ENCODE data around the gene KRT81.
"Not testable (repeated sequence)": the region's sequence is repeated elsewhere in the genome, so short reads cannot be mapped to it uniquely, and the experiment has no call there.

Gene KRT81

GRCh38 chr12:52255926-52256583, 35.3 kb downstream of the KRT81 start:
- in situ Hi-C loops (cut with HindIII; ENCODE audit: low sequenced_read_pairs) = no loop called here

- in situ Hi-C loops (cut with HindIII; ENCODE audit: low sequenced_read_pairs) = no loop called here
These were observed 36.2 kb downstream of the KRT81 start for GRCh38 chr12:52254965-52255751.

- in situ Hi-C loops (cut with HindIII; ENCODE audit: low sequenced_read_pairs) = no loop called here
These were observed 37.0 kb downstream of the KRT81 start for GRCh38 chr12:52254180-52254964.

- in situ Hi-C loops (cut with HindIII; ENCODE audit: low sequenced_read_pairs) = no loop called here
These were observed 37.7 kb downstream of the KRT81 start for GRCh38 chr12:52253391-52254179.

- in situ Hi-C loops (cut with HindIII; ENCODE audit: low sequenced_read_pairs) = no loop called here
These were observed 38.5 kb downstream of the KRT81 start for GRCh38 chr12:52252728-52253343.

DNA sequence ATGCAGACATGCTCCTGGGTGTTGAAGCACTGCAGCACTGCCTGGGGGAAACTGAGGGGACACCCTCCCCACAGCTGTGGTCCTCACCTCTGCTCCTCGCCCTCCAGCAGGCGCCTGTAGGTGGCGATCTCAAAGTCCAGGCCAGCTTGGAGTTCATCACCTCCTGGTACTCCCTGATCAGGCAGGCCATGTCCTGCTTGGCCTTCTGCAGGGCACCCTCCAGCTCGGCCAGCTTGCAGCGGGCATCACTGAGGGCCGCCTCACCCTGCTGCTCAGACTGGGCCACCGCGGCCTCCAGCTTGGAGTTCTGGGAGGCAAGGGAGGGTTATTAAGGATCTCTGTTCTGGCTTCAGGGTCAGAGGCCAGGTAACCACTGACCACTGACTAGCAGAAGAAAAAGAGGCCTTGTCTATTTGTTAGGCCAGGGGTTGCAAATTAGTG, 39.1 kb downstream of the KRT81 start:
- in situ Hi-C loops (cut with HindIII; ENCODE audit: low sequenced_read_pairs) = not testable (repeated sequence)

GRCh38 chr12:52251367-52252051, 39.8 kb downstream of the KRT81 start:
- in situ Hi-C loops (cut with HindIII; ENCODE audit: low sequenced_read_pairs) = no loop called here

- in situ Hi-C loops (cut with HindIII; ENCODE audit: low sequenced_read_pairs) = no loop called here
These were observed 41.0 kb downstream of the KRT81 start for GRCh38 chr12:52250048-52250990.

DNA sequence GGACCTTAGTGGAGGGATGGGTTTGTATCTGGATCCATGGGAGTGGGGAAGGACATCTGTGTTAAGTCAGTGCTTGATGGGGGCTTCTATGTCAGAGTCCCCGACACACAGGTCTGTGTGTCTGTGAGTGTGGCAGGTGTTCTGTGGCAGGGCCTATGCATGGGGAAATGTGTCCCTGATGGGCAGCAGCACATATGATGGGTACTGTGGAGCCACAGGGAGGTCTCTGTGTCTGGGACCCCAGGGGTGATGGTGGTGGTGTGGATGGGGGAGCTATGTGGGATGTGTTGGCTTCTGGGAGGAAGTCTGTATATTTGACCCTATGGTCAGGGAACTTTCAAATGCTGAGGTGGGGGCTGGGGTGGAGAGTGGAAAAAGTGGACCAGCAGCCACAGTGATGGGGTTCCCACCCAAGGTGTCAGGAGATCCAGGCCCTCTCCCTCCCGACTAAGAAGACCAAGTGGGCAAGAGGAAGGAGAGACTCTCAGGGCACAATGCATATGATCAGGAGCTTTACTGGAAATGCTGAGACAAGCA, 41.8 kb downstream of the KRT81 start:
- in situ Hi-C loops (cut with HindIII; ENCODE audit: low sequenced_read_pairs) = no loop called here

GRCh38 chr12:52248541-52249461, 42.5 kb downstream of the KRT81 start:
- in situ Hi-C loops (cut with HindIII; ENCODE audit: low sequenced_read_pairs) = no loop called here

GRCh38 chr12:52247622-52248540, 43.5 kb downstream of the KRT81 start:
- in situ Hi-C loops (cut with HindIII; ENCODE audit: low sequenced_read_pairs) = no loop called here

DNA sequence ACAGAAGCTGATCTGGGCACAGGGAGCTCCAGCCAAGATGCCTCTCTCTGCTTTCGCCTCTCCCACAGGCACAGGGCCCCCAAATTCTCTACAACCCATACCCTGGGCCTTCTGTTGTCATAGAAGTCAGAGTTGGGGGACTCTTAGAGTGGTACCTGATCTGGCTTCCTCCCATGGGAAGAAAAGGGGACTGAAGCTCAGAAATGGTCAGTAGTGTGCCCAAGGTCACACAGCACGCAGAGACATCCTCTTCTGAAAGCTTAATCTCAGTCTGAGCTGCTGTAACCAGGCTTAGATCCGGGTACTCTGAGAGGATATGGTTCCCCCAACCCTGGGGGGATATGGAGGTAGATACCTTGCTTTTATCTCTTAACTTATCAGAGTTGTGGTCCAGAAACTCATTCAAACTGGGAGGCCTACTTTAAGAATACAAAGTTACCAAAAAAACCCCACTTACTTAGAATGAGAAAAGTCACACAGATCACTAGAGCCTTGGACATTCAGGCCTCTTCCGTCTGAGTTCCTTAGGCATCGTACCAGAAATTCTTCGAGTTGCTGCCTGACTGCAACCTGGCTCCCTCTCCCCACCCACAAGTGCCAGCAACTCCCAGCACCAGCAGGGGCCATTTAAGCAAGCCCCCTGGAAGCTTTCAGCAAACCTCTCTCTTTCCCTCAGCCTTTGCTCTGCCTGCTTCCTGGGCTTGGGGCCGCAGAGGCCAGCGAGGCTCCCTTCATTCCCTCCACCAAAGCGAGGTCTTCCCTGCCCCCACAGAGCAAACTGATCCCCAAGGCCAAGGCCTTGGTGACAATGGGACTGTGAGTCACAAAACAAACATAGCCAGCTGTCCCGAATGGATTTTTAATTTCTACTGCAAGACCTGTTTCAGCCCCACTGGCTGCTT, 44.4 kb downstream of the KRT81 start:
- in situ Hi-C loops (cut with HindIII; ENCODE audit: low sequenced_read_pairs) = no loop called here

DNA sequence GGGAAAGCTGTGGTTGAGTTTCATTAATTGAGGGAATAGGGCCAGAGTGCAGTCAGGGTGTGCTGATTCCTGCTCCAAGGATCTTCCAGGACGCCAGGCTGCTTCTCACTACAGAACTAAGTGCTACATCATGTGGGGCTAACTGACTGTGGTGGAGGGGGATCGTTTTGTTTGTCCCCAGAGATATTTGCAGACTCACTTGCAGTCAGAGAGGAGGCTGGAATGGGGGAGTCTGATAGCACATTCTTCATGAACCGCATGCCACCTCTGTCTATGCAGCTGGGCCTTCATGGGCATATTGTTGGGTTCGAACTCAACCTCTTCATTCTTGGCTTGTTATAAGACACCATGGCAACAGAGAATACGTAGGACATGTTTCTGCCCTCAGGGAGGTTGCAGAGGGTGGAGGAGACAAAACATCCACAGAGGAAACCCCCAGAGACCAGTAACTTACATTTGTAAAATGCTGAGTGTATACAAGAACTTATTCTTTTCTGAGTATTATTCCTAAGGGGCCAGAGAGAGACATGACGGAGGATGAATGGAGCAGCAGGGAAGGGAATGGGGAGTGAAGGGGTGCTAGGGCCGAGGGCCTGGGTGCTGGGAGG, 45.3 kb downstream of the KRT81 start:
- in situ Hi-C loops (cut with HindIII; ENCODE audit: low sequenced_read_pairs) = no loop called here

DNA sequence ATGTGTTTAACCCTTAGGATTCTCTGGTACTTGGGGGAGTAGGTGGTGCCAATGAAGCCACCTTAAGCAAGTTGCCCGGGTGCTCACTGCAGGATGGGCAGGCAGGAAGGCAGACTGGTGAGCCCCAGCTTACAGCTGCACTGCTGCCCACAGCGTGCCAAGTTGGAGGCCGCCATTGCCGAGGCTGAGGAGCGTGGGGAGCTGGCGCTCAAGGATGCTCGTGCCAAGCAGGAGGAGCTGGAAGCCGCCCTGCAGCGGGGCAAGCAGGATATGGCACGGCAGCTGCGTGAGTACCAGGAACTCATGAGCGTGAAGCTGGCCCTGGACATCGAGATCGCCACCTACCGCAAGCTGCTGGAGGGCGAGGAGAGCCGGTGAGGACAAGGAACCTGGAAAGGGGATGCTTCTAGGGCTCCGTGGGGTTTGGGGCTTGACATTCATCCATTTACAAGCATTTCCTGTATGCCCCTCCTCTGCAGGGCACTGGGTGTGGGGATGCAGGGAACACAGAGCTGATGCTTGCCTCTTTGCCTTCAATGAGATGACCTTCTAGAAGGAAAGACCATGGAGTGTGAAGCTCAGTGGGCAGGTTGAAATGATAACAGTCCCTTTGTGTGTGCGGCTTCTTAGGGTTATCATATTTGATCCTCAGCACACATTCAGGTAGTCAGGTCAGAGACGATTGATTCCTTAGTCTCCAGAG, 45.9 kb downstream of the KRT81 start:
- in situ Hi-C loops (cut with HindIII; ENCODE audit: low sequenced_read_pairs) = no loop called here
